Activated T-cell treated with anti-CD3 and anti-CD28 coated beads, Interleukin-2, amount 50 U/mL, for 4 hours (primary cell): ENCODE results near the gene UBE2M. TPM values are rescaled to one million over a fixed set of nuclear protein-coding genes. Genes with fewer than 3 reads are reported as not detected.
"Not testable (repeated sequence)": the region's sequence is repeated elsewhere in the genome, so short reads cannot be mapped to it uniquely, and the experiment has no call there.

Experiments
- ATAC-seq, 2 donors: fragments of 200-7000 bp; cut with Tn5 transposase; one replicate each; pipeline ENCODE4 v1.10.0; 2021
- DNase-seq: peaks from one replicate; pipeline ENCODE4 v3.0.0-alpha.2; 2020
- H3K27me3 Mint-ChIP-seq: one replicate; pipeline ENCODE4 v1.8.0; 2021; ENCODE audit warnings: low read depth, mixed read lengths
- H3K36me3 Mint-ChIP-seq: one replicate; pipeline ENCODE4 v1.8.0; 2022; ENCODE audit warnings: mixed read lengths; ENCODE audit not compliant: insufficient read depth
- H3K4me1 Mint-ChIP-seq: one replicate; pipeline ENCODE4 v1.8.0; 2021; ENCODE audit warnings: low read depth, mixed read lengths
- H3K4me3 Mint-ChIP-seq: one replicate; pipeline ENCODE4 v1.8.0; 2021; ENCODE audit warnings: mild to moderate bottlenecking, moderate library complexity, mixed read lengths
- H3K9me3 Mint-ChIP-seq: one replicate; pipeline ENCODE4 v1.8.0; 2021; ENCODE audit warnings: mixed read lengths
- total RNA-seq, 3 donors: library from RNA; stranded (reverse); gene quantifications; one replicate each; pipeline ENCODE4 v1.2.1, GENCODE V29; 2021

The UBE2M gene
- 100 to 1,000 TPM; 138 to 155 (median 153) TPM for total RNA-seq

DNA sequence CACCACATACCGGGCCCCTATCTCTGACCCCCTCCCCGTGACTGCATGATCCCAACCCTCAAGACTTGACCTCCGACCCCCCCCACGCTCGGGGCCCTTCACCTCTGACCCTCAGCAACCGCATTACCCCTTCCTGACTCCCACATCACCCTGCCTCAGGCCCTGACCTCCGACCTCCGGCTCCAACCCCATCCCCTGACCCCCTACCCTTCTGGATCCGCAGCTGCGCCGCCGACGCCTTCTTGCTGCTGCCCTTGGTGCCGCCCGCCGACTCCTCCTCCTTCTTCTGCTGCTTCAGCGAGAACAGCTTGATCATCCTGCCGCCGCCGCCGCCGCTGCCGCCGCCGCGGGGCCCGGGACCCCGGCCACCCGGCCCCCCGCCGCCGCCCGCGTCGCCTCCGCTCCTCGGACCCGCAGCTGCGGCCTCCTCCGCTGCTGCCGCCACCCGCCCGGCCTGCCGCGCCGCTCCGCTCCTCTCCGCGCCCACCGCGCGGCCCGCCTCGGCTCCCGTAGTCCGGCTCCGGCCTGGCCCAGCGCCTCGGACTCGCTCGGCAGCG, at the start of gene UBE2M:
Gene UBE2M (minus strand): TSS at position 546 of the 557 bp plus-strand sequence. CDS start 230 bp downstream, at position 316.
- Mint-ChIP-seq H3K9me3 (no peaks in the 10 kb centered on the region), H3K27me3 (no peaks in the 10 kb centered on the region), H3K4me3 (peak within 1 kb of the TSS; percentile 98), H3K4me1 (peaks cover 63% of the 10 kb centered on the region), H3K36me3 (peaks cover 21% of the 10 kb centered on the region)
- peak; percentile 17 to 18 for ATAC-seq
- peak; percentile 44 for DNase-seq

DNA sequence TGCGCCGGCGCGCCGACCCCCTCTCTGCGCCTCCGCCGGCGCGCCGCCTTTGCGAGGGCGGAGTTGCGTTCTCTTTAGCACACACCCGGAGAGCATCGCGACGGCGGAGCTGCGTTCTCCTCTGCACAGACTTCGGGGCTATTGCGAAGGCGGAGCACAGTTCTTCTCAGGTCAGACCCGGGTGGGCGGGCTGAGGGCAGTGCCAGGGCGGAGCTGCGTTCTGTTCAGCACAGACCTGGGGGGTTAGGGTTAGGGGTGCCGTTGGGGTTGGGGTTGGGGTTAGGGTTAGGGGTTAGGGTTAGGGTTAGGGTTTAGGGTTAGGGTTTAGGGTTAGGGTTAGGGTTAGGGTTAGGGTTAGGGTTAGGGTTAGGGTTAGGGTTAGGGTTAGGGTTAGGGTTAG, 48.8 kb upstream of the UBE2M start:
- H3K4me1 Mint-ChIP-seq, DNase-seq, H3K4me3 Mint-ChIP-seq, ATAC-seq, H3K9me3 Mint-ChIP-seq, H3K27me3 Mint-ChIP-seq, H3K36me3 Mint-ChIP-seq: not testable (repeated sequence)

DNA sequence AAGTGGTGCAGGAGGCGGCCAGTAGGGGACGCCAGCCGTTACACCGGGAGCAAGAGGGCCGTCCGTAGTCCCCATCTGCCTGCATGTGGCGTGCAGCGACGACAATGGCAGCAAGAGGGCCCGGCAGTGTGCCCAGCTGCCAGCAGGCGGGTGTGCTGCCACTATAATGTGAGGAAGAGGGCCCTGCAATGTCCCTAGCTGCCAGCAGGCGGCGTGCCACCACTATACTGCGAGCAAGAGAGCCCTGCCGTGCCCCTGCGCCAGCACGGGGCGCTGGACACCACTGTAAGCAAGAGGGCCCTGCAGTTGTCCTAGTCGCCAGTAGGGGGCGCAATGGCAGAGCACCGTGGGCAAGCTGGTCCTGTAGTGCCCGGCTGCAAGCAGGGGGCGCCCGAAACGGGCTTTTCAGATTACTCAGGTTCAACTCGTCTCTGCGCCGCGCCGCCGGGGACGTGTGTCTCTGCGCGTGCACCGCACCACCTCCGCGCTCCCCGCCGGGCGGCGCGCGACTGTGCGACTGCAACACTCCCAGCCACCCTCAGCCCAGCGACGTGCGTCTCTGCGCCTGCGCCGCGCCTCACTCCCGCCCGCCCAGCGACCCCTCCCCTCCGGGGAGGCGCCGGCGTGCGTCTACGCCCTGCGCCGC, 48.0 kb upstream of the UBE2M start:
- not testable (repeated sequence) for DNase-seq, H3K9me3 Mint-ChIP-seq, ATAC-seq, H3K36me3 Mint-ChIP-seq, H3K4me1 Mint-ChIP-seq, H3K4me3 Mint-ChIP-seq, H3K27me3 Mint-ChIP-seq

DNA sequence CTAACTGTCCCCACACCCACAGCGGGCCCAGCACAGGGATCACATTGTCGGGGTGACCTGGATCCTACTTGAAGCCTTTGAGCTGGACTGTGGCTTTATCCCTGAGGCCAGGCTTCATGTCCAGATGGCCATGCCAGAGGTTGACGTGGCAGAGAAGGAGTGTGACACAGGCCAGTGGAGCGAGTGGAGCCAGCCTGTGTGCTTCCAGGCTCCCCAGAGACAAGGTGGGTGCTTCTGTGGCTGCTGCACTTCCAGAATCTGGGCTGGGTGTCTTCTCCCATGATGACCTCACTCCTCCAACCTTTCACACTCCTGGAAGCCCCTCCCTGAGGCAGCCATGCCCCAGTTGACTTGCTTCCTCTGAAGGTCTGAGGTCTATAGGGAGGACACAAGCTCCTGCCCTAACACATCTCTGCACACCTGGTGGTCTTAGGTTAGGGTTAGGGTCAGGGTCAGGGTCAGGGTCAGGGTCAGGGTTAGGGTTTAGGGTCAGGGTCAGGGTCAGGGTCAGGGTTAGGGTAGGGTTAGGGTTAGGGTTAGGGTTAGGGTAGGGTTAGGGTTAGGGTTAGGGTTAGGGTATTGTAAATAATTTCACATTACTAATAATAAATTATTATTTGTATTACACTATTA, 27.8 kb upstream of the UBE2M start:
- no peak for ATAC-seq
- peaks cover 3% of the 10 kb centered on the region for H3K4me1 Mint-ChIP-seq
- no peaks in the 10 kb centered on the region for H3K27me3 Mint-ChIP-seq
- H3K9me3 Mint-ChIP-seq: no peaks in the 10 kb centered on the region
- H3K4me3 Mint-ChIP-seq: no peak overlapping the region
- no peak for DNase-seq
- H3K36me3 Mint-ChIP-seq: peaks cover 6% of the 10 kb centered on the region

DNA sequence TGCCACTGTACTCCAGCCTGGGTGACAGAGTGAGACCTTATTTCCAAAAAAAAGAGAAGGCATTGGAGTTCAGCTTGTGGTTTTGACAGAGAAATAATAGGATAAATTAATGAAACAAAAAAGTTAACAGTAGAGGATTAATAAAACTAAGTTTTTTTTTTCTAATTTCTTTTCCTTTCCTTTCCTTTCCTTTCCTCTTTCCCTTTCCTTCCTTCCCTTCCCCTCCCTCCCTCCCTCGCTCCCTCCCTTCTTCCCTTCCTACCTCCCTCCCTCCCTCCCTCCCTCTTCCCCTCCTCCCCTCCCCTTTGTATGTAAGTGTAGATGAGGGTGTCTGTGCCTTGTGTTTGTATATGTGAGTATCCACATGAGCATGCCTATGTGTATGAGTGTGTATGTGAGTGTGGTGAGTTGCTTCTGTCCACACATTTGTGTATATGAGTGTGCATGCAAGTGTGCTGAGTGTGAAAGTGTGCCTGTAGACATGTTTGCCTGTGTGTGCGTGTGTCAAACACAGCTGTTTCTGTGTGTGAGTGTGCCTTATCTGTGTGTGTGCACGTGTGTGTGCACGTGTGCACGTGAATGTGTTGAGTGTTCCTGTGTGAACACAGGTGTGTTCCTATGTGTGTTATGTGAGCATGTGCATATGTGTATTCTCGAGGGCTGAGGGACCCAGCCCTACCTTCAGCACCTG, 27.2 kb upstream of the UBE2M start:
- no peak for ATAC-seq
- H3K4me1 Mint-ChIP-seq: peaks cover 7% of the 10 kb centered on the region
- H3K36me3 Mint-ChIP-seq: peaks cover 9% of the 10 kb centered on the region
- no peak overlapping the region for H3K4me3 Mint-ChIP-seq
- H3K9me3 Mint-ChIP-seq: no peaks in the 10 kb centered on the region
- DNase-seq: no peak
- H3K27me3 Mint-ChIP-seq: no peaks in the 10 kb centered on the region

DNA sequence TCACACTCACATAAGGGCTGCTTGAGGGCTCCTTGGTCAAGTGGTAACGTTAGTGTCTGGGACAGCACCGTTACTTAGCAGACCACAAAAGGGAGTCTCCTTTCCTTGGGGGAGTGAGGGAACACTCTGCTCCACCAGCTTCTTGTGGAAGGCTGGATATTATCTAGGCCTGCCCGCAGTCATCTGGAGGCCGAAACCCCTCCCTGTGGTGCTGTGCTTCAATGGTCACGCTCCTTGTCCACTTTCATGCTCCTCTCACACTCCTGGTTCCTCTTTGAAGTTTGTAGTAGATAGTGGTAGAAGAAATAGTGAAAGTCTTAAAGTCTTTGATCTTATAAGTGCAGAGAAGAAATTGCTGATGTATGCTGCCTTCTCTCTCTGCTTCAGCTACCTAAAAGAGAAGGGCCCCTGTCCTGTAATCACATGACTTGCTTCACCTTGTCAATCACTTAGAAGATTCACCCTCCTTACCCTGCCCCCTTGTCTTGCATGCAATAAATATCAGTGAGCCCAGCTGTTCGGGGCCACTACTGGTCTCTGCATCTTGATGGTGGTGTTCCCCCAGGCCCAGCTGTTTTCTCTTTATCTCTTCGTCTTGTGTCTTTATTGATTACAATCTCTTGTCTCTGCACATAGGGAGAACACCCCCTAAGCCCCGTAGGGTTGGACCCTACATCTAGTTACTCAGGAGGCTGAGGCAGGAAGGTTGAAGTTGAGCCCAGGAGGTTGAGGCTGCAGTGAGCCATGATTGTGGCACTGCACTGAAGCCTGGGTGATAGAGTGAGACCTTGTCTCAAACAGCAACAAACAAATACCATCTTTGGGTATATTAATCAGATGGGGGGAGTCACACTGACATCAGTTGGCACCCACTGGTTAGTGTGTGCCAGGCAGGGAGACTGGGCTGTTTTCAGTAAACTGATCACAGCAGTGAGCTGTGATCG, 26.4 kb upstream of the UBE2M start:
- Mint-ChIP-seq H3K4me3 (no peak overlapping the region), H3K36me3 (peaks cover 9% of the 10 kb centered on the region), H3K9me3 (no peaks in the 10 kb centered on the region), H3K27me3 (no peaks in the 10 kb centered on the region), H3K4me1 (peaks cover 7% of the 10 kb centered on the region)
- DNase-seq (no peak), ATAC-seq (no peak)

DNA sequence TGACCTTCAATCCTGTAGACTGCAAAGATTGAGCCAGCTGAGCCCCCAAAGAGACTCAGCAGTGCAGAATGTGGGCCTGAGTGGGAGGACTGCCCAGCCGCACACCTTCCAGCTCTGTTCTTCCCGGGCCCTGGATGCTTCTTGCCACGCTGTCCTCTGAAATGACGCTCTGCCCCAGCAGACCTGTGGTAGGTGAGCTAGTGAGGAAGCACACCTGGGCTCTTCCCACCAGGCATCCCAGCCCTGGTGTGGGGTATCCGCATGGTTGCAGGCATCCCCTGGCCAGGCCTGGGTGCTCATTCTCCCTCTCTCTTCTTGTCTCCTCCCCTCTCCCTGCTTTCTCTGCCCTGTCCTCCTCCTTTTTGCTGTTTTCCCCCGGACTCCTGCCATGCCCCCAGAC, 24.6 kb upstream of the UBE2M start:
- DNase-seq (no peak), ATAC-seq (no peak)
- no peaks in the 10 kb centered on the region for H3K9me3 Mint-ChIP-seq
- H3K4me1 Mint-ChIP-seq: peaks cover 21% of the 10 kb centered on the region
- H3K4me3 Mint-ChIP-seq: no peak overlapping the region
- peaks cover 9% of the 10 kb centered on the region for H3K36me3 Mint-ChIP-seq
- H3K27me3 Mint-ChIP-seq: no peaks in the 10 kb centered on the region

DNA sequence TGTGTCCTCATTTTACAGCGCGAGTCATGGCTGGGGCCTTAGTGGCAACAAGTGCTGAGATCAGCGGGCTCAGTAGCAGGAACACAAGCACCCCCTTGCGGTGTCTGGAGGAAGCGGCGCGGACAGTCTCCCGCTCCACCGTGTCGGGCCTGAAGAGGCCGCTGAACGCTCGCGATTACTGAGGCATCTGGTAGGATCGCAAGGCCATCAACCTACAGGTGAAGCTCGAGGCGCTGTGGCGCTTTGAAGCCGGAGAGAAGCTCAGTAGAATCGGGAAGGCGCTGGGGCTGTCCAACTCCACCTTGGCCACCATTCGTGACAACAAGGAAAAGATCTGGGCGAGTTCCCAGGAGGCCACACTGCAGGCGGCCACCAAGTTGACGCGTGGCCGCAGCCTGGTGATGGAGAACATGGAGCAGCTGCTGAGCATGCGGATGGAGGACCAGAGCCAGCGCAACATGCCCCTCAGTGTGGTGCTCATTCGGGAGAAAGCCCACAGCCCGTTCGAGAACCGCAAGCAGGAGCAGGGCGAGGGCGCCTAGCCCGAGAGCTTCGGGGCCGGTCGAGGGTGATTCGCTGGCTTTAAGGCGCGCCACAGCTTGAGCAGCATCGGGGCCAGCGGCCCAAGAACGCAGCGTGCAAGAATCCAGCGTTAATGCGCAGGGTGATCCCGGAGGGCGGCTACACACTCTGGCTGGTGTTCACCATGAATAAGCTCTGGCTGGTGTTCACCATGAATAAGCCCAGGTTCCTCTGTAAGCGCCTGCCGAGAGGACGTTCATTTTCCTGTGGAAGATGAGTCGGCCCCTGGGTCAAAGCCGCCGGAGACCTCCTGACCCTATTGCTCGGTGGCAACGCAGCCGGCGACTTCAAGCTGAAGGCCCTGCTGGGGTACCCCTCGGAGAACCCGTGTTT, 23.1 kb upstream of the UBE2M start:
- ATAC-seq (peak; percentile 93 to 97), DNase-seq (peak; percentile 91)
- H3K4me3 Mint-ChIP-seq: no peak overlapping the region
- H3K27me3 Mint-ChIP-seq: no peaks in the 10 kb centered on the region
- H3K4me1 Mint-ChIP-seq: peaks cover 26% of the 10 kb centered on the region
- H3K9me3 Mint-ChIP-seq: no peaks in the 10 kb centered on the region
- peaks cover 9% of the 10 kb centered on the region for H3K36me3 Mint-ChIP-seq

DNA sequence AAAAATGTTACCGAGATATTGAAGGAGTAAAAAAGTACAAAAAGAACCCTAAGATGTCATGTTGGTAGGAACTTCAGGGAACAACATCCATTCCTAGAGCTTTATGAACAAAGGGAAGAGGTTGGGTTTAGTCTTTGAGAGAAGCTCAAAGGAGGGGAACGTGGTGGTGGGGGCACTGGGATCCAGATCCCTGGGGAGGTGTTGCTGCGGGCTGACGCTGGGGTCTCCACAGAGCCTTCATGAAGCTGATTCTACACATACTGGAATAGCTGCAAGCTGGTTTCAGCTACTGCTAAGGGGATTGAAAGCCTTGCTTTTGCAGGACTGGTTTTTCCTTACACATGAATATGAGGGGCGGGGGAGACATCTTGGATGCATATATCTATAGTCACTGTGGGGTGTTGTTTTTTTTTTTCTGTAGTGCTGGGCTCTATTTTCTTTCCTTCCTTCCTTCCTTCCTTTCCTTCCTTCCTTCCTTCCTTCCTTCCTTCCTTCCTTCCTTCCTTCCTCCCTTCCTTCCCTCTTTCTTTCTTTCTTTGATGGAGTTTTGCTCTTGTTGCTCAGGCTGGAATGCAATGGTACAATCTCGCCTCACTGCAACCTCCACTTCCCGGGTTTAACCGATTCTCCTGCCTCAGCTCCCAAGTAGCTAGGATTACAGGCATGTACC, 21.2 kb upstream of the UBE2M start:
- no peak for ATAC-seq
- Mint-ChIP-seq H3K4me1 (peaks cover 34% of the 10 kb centered on the region), H3K36me3 (peaks cover 9% of the 10 kb centered on the region), H3K4me3 (no peak overlapping the region), H3K9me3 (no peaks in the 10 kb centered on the region), H3K27me3 (no peaks in the 10 kb centered on the region)
- no peak for DNase-seq

DNA sequence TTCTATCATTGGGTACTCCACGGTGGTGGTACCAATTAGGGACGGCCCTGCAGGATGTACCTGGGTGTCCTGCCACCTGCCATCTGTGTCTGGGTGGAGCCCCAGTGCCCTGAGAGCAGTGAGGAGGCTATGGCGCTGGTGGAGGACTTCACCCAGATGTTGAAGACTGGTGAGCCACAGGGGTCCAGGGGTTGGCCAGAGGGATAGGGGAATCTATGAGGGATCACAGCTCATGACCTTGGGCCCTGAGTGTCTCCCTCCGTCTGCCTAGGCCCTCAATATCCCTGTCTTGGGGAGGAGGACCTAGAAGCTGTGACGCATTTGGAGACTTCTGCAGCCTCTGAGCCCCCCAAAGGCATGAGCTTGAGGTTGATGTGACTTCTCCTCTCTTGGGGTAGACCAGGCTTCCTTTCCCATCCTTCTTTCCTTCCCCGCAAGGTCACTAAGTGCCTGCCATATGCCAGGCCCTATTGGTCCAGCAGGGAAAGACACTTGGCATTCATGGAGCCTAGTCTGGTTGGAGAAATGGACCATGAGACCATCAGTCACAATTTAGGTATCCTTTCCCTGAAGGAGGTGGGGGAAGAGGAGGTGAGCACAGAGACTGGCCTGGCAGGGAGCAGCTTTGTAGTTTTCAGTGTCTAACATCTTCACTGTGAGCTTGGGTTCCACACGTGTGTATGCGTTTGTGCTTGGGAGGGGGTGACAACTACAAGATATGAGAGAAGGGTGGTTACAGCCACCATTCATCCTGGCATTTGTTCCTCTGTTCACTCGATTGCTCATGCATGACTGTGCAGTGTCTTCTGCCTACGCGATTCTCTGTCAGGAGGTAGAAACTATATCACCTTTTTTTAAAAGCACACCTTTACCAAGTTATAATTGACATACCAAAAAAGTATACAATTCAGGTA, 19.9 kb upstream of the UBE2M start:
- Mint-ChIP-seq H3K9me3 (no peaks in the 10 kb centered on the region), H3K36me3 (peaks cover 9% of the 10 kb centered on the region), H3K4me1 (peaks cover 46% of the 10 kb centered on the region), H3K27me3 (no peaks in the 10 kb centered on the region), H3K4me3 (peak overlapping the region; percentile 12)
- DNase-seq: peak; percentile 1
- peak; percentile 20 to 41 for ATAC-seq

DNA sequence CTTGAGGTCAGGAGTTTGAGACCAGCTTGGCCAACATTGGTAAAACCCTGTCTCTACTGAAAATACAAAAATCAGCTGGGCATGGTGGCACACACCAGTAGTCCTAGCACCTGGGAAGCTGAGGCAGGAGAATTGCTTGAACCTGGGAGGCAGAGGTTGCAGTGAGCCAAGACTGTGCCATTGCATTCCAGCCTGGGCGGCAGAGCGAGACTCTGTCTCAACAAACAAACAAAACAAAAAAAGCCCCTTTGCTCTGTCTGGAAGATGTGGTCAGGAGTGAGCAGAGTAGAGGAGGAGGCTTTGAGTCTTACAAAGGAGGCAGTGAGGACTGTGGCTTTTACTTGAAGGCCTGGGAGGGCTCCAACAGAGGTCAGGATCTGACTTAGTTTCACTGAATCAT, 19.2 kb upstream of the UBE2M start:
- peak overlapping the region; percentile 11 for H3K4me3 Mint-ChIP-seq
- H3K36me3 Mint-ChIP-seq, DNase-seq, H3K27me3 Mint-ChIP-seq, H3K9me3 Mint-ChIP-seq, ATAC-seq: not testable (repeated sequence)
- H3K4me1 Mint-ChIP-seq: peaks cover 46% of the 10 kb centered on the region
